ENCODE results near the gene TP73.

The TP73 gene

GRCh38 chr1:3691421-3692204, 39.3 kb downstream of the TP73 start:
- no peak for DNase-seq

DNA sequence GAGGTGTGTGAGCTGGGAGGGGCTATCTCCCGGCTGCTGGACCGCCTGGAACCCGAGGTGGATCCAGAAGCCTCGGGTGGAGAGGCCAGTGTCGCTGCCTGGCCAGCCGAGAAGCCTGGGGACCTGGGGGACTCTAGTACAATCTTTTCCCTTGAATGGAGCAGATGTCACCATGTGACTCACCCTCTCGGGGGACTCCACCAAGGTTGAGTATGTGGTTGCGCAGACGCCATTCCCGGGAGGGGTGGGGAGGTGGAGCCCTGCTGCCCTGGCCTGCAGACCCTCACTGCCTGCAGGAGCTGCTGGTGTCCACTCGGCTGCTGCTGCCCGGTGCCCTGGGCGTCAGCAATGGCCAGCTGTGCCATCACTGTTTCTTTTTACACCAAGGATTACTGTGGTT, 40.3 kb downstream of the TP73 start:
- DNase-seq = no peak

GRCh38 chr1:3693321-3693720, 41.0 kb downstream of the TP73 start:
- no peak for DNase-seq

DNA sequence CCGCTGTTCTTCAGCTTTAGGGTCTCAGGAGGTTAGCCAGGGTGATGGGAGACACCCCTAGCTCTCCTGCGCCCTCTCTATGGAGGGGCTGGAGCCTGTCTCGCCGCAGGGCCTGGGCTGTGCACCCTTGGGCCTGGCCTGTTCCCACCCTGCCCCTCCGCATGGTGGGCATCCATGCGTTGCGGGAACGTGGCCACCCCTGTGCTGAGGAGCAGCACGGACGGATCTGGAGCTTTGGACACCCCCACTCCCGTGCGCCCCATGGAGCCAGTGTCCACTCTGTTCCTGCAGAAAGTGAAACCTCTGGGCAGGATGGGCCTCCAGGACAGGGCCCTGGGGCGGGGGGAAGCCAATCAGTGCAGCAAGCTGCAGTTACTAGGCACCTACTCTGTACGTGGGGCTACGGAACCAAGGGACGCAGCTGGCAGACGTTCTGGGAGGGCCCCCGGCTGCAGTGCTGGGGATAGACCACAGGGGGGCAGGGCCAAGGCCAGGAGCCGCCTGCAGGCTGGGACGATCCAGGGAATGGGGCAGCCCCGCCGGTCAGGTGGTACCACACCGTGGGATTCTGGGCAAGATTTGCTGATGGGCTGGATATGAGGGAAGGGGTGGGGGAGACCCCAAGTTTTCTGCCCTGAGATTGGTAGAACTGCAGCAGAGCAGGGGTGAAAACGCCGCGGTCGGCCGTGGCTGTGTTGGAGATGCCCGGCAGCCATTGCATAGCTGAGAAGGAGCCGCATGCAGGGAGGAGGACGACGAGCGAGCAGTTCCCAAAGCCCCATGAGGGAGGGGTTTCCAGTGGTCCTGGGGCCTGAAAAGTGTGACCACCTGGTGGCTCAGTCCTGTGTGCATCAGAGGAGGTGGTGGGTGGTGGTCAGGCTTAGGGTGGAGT, 43.3 kb downstream of the TP73 start:
- DNase-seq = peak; percentile 58 to 80 (median 60)

GRCh38 chr1:3696689-3697088, 44.4 kb downstream of the TP73 start:
- no peak for DNase-seq

DNA sequence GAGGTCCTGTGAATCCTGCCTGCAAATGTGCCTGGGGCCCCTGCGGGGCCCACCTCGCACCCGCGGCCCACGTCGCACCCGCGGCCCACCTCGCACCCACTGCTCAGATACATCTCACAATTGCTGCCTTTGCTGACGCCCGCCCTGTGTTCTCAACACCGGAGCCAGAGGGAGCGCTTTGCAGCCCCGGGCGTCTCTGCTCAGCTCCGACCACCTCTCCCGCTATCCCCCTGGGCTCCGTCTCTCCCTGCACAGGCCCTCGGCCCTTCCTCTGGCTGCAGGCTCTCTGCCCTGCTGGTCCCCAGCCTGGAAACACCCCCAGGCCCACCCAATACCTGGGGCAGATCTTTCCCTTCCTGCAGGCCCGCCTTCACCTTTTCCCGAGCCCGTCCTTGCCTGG, 44.8 kb downstream of the TP73 start:
- DNase-seq = no peak

- no peak for DNase-seq
These were observed 45.5 kb downstream of the TP73 start for GRCh38 chr1:3697810-3698209.

DNA sequence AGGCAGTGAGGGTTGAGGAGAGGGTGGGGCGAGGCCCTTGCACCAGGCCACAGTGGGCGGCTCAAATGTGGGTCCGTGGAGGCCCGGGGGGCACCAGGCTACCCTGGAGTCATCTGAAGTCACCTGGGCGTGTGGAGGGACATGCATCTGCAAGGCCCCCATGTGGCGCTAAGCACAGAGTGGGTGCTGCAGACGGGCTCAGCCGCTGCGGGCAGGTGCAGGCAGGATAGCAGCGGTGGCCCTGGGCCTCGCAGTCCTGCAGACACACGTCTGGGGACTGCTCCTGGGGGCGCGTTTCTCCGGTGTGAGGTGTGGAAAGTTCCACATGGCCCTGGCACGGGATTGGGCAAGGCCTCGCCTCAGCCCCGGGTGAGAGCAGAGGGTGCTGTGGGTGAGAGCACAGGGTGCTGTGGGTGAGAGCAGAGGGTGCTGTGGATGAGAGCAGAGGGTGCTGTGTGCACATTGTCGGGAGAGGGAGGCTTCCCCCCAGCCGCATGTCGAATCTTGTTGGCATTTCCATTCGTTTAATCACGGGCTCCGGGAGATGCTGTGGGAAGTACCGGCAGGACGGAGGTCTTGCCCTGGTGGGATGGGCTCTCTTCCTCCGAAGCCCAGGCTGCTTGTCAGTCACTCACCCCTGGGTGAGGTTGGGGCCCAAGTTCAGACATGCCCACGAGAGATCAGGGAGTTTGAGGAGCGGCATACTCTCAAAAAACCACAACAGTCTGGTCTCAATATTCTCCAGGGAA, 46.5 kb downstream of the TP73 start:
- no peak for DNase-seq

DNA sequence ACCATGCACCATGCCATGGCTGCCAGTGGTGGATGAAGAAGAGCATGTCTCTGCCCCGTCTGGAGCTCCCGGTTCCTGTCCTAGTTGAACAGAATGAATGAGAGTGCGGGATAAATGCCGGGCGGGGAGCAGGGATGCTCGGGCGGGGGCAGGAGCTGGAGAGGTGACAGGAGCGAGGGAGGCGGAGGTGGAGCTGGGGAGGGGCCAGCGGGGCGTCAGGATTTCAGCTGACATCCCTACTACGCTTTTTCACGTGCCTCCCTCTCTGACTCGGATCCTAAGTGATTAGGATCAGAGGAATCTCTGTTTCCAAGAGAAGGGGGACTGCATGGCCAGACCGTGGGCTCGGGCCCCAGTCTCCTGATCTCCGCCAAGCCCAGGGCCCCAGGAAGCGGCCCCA, 47.3 kb downstream of the TP73 start:
- no peak for DNase-seq

DNA sequence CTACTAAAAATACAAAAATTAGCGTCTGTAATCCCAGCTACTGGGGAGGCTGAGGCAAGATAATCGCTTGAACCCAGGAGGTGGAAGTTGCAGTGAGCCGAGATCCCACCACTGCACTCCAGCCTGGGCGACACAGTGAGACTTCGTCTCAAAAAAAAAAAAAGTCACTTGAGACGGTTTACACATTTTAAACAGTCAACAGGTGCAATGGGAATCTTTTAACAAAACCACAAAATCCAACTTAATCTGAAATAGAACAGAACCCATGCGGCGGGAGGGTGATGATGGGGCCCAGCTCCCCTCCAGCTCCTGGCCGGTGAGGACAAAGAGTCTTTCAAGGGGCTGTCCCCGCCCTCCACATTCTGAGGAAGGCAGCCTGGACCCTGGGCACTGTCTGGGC, 48.3 kb downstream of the TP73 start:
- no peak for DNase-seq

DNA sequence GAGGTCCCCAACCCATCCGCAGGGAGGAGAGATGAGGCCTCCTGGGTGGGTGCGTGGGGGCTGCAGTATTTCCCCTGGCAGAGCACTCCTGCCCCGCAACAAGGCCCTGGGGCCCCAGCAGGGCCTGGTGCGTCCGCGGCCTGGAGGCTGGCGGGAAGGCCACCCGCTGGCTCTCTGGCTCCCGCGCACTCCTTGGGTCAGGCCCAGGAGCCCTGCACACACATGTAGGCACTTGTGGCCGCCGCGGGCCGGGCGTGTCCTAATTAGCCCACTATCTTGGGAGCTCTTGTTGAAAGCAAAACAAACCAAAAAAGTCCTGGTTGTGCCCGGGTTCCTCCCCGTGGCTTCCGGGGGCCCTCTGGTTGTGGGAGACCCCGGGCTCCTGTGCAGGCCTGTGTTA, 50.2 kb downstream of the TP73 start:
- no peak for DNase-seq

DNA sequence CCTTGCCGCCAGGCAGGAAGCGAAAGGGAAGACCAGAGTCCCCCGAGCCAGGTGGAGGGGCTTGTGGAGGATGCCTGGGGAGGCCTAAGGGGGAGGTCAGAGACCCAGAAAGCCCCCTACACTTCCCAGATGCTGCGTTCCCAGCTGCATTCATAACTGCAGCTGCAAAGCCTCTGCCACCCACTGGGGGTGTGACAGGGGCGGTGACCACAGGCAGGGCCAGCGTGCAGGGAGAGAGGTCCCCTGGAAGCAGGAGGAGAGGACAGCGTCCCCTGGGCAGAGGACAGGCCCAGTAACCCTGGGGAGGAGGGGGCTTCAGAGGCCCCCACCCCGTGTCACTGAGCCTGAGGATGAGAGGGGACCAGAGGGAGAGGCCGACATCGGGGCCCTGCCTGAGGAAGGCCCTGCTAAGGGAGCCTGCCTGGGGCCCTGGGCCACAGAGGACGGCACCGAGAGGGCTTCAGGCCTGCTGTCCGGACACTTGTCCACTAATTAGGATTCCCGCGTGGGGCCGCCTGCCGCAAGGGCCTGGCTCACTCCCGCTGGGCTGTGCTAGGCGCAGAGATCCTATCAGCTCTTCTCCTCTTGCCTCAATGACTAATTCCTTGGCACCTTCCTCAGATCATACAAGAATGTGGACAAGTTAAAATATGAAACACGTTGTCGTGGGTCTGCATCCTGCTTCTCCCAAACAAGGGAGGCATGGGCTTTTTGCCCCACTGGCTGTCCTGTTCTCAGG, 50.8 kb downstream of the TP73 start:
- DNase-seq = no peak

DNA sequence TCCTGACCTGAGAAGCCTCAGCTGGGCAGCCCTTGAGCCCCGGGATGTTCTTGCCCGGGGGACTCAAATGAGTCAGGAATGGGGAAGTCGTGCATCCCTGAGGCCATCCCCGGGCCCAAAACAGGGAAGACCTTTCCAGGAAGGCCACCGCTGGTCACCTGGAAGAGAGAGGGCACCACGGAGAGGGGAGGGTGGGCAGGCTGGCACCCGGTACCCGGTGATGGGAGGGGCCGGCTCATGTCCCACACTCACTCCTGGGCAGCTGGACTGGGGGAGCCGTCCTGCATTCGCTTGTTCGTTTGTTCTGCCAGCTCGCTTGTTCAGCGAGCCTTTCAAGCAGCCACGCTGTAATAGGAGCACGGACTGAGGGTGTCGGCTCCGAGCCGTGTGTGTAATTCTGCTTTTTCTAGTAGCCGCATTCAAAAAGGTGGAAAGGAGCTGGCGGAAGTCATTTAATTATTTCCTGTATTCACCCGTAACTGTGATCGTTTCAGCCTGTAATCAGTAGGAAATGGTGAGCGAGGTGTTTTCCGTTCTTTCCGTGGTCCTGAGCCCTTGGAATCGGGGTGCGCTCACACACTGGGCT, 51.6 kb downstream of the TP73 start:
- DNase-seq = no peak

- DNase-seq = no peak
These were observed 53.1 kb downstream of the TP73 start for GRCh38 chr1:3705341-3705950.

DNA sequence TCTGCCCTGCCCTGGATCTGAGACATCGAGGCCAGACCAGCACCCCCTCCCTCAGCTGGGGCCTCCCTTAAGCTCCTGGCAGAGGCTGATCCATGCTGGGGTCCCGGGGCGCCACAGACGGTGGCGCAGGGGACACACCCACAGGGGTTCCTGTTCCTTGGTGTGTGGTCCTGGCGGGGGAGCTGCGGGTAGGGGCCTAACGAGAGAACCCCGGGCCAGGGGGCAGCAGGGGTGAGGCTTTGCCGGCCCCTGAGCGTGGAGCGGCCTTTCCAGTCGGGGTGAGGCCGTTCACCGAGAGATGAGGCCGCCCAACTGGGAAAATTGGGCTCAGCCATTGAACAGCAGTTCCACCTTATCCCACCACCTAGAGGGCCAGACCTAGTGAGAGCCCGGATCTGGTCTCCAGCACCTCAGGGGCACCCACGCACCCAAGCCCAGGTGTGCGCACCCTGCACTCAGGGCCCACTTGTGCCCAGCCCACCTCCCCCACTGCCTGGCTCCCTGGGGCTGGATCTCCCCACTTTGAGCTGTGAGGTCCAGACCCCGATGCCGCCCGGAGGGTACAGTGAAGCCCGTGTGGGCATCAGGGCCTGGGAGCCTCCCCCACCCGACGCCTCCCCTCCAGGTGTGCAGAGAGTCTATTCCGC, 54.5 kb downstream of the TP73 start:
- no peak for DNase-seq

DNA sequence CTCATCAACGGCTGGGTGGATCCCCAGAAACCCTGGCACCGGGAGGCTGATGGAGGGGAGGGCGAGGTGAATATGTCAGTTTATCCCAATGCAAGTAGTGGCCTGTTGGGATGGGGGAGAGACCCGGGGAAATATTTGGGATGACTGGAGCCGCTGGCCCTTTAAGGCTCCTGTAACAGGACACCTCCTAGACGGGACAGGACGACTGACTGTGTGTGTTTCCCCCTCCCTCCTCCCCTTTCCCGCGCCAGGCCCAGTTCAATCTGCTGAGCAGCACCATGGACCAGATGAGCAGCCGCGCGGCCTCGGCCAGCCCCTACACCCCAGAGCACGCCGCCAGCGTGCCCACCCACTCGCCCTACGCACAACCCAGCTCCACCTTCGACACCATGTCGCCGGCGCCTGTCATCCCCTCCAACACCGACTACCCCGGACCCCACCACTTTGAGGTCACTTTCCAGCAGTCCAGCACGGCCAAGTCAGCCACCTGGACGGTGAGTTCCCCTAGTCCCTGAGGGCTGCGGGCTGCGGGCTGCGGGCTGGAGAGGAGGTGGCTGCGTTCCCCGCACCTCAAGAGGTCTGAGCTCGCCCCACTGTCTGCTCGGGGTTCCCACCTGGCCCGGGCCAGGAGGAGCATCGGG, 55.1 kb downstream of the TP73 start:
- DNase-seq = no peak

- DNase-seq = no peak
These were observed 55.6 kb downstream of the TP73 start for GRCh38 chr1:3707939-3708328.

GRCh38 chr1:3708791-3709190, 56.5 kb downstream of the TP73 start:
- DNase-seq = no peak

DNA sequence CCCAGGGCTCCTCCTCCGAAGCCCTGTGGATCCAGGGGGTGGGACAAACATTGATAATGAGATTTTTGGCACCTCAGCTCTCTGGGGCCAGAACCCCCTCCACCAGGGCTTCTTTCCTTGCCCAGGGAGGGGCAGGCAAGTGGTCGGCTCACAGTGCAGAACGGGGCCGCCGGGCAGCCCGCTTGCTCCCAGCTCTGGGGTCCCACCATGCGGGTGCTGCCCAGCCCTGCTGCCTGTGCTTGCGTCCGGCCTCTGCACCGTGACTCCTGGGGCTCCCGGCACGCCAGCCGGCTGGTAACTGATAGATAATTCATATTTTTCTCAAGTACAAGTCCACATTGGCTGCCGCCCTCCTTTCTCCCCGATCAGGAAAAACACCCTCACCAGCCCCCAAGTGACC, 57.9 kb downstream of the TP73 start:
- no peak for DNase-seq

GRCh38 chr1:3711381-3711779, 59.1 kb downstream of the TP73 start:
- DNase-seq = no peak

All from suppressor macrophage treated with lipopolysaccharide for 1 hour (primary cell).